Gastrocnemius medialis (tissue), 4 donors: ENCODE results near the gene HPCAL1.

ENCODE experiments used
- POLR2A ChIP-seq, 2 donors: fragments of 450-650 bp; IDR thresholded peaks; one replicate each; pipeline ENCODE4 v1.6.1; 2017; ENCODE audit warnings: antibody characterized with exemption in 2 of 2, mild to moderate bottlenecking in 2 of 2, moderate library complexity in 2 of 2
- TF ChIP-seq, protein P1 (sequence below), 5 experiments: fragments of 450-650 bp in 3 of 5; fragments of 200-600 bp in 2 of 5; sonication (generic) in 2 of 5; IDR thresholded peaks in 4 of 5; conservative IDR thresholded peaks in 1 of 5; 1 replicate in 4 of 5; 2 replicates in 1 of 5; pipeline ENCODE4 v1.5.1; 2016 to 2019; ENCODE audit warnings: antibody characterized with exemption in 5 of 5, mild to moderate bottlenecking in 3 of 5, moderate library complexity in 3 of 5

DNA sequence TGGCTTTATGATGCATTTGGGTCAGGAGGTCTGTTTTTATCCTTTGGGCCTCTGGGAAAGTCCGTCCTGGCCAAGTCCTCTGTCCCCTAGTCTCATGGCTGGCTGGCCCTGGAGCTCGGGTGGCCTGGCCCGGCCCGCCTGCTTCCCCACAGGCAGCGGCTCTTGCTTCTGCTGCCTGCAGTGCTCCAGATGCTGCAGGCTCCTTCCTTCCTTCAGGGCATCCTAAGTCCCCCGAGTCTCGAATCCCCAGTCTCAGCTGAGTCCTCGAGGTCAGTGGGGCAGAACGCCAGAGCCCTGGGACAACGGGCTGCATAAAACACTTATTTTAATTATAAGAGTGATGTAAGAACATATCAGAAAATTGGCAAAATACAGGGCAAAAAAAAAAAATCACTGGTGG is 71.2 kb downstream of the HPCAL1 start:
- TF ChIP-seq, protein P1, sequence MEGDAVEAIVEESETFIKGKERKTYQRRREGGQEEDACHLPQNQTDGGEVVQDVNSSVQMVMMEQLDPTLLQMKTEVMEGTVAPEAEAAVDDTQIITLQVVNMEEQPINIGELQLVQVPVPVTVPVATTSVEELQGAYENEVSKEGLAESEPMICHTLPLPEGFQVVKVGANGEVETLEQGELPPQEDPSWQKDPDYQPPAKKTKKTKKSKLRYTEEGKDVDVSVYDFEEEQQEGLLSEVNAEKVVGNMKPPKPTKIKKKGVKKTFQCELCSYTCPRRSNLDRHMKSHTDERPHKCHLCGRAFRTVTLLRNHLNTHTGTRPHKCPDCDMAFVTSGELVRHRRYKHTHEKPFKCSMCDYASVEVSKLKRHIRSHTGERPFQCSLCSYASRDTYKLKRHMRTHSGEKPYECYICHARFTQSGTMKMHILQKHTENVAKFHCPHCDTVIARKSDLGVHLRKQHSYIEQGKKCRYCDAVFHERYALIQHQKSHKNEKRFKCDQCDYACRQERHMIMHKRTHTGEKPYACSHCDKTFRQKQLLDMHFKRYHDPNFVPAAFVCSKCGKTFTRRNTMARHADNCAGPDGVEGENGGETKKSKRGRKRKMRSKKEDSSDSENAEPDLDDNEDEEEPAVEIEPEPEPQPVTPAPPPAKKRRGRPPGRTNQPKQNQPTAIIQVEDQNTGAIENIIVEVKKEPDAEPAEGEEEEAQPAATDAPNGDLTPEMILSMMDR (IDR thresholded peaks at IDR 0.05 in 4 of 5, conservative IDR thresholded peaks at IDR 0.05 in 1 of 5) = no peak
- TF ChIP-seq POLR2A (IDR thresholded peaks at IDR 0.05) = no peak
